ENCODE data around the gene TRIM46.

TRIM46 gene

GRCh38 chr1:155197901-155198546 lies 24.4 kb downstream of the TRIM46 start:
- TF ChIP-seq CTCF (IDR thresholded peaks at IDR 0.05; ENCODE audit: low read depth, low read length, missing control alignments), result no peak
- no peak for DNase-seq (ENCODE audit: low read depth)
- no peak overlapping the region for H3K4me3 ChIP-seq (ENCODE audit: low read depth, low read length)

GRCh38 chr1:155198547-155198906 lies 24.9 kb downstream of the TRIM46 start:
- H3K4me3 ChIP-seq (ENCODE audit: low read depth, low read length), result no peak overlapping the region
- no peak for DNase-seq (ENCODE audit: low read depth)
- TF ChIP-seq CTCF (IDR thresholded peaks at IDR 0.05; ENCODE audit: low read depth, low read length, missing control alignments), result no peak

GRCh38 chr1:155199792-155200191 lies 26.1 kb downstream of the TRIM46 start:
- TF ChIP-seq CTCF (IDR thresholded peaks at IDR 0.05; ENCODE audit: low read depth, low read length, missing control alignments), result no peak
- no peak for DNase-seq (ENCODE audit: low read depth)

GRCh38 chr1:155200920-155201319 lies 27.3 kb downstream of the TRIM46 start:
- DNase-seq (ENCODE audit: low read depth), result no peak
- no peak overlapping the region for H3K4me3 ChIP-seq (ENCODE audit: low read depth, low read length)
- no peak for TF ChIP-seq CTCF (IDR thresholded peaks at IDR 0.05; ENCODE audit: low read depth, low read length, missing control alignments)

More at GRCh38 chr1:155199792-155200191, 26.1 kb downstream of the TRIM46 start:
- H3K4me3 ChIP-seq (ENCODE audit: low read depth, low read length), result no peak overlapping the region

GRCh38 chr1:155202198-155202597 lies 28.5 kb downstream of the TRIM46 start:
- DNase-seq (ENCODE audit: low read depth), result no peak
- TF ChIP-seq CTCF (IDR thresholded peaks at IDR 0.05; ENCODE audit: low read depth, low read length, missing control alignments), result no peak
- no peak overlapping the region for H3K4me3 ChIP-seq (ENCODE audit: low read depth, low read length)

GRCh38 chr1:155202731-155203515 lies 29.3 kb downstream of the TRIM46 start:
- no peak overlapping the region for H3K4me3 ChIP-seq (ENCODE audit: low read depth, low read length)
- no peak for DNase-seq (ENCODE audit: low read depth)
- TF ChIP-seq CTCF (IDR thresholded peaks at IDR 0.05; ENCODE audit: low read depth, low read length, missing control alignments), result no peak
